ENCODE measurements around the gene ARFRP1.
A peak's percentile ranks its signal among the peaks of the same experiment; 100 is the strongest.

ARFRP1 gene

GRCh38 chr20:63706027-63706695, 1.6 kb downstream of the ARFRP1 start:
- no peak for TF ChIP-seq CTCF (IDR thresholded peaks at IDR 0.05; ENCODE audit: control extremely low read depth, extremely low read depth, low read depth, missing control alignments)
- no peak for DNase-seq (ENCODE audit: extremely low spot score)
- ChIA-PET CTCF (interaction anchor here (1.2 to 4.2 kb wide), 5 partner anchors 16 to 169 kb away, joined by 3 to 21 read pairs (median 4); partner anchors contain the start of genes LIME1 and PTK6), POLR2A (interaction anchor here (0.6 kb wide), 1 partner anchor 18 kb away, joined by 8 read pairs; no protein-coding TSS in a partner anchor)

GRCh38 chr20:63705232-63706026, 2.3 kb downstream of the ARFRP1 start:
- TF ChIP-seq CTCF (IDR thresholded peaks at IDR 0.05; ENCODE audit: control extremely low read depth, extremely low read depth, low read depth, missing control alignments), result no peak
- CTCF ChIA-PET, result interaction anchor here (1.0 to 4.2 kb wide), 4 partner anchors 17 to 168 kb away, joined by 3 to 21 read pairs (median 4); partner anchors contain the start of genes PTK6 and TPD52L2
- POLR2A ChIA-PET, result no interaction called here
- DNase-seq (ENCODE audit: extremely low spot score), result peak; percentile 11

- no peak for DNase-seq (ENCODE audit: extremely low spot score)
- POLR2A ChIA-PET, result no interaction called here
- CTCF ChIA-PET, result interaction anchor here (1.0 to 1.1 kb wide), 2 partner anchors 160 to 167 kb away, joined by 3 read pairs; partner anchors contain the start of gene TPD52L2
- TF ChIP-seq CTCF (IDR thresholded peaks at IDR 0.05; ENCODE audit: control extremely low read depth, extremely low read depth, low read depth, missing control alignments), result no peak
Measured at GRCh38 chr20:63704749-63705117, 3.0 kb downstream of the ARFRP1 start.

GRCh38 chr20:63703976-63704748, 3.6 kb downstream of the ARFRP1 start:
- POLR2A ChIA-PET, result no interaction called here
- CTCF ChIA-PET, result interaction anchor here (1.0 to 1.1 kb wide), 2 partner anchors 161 to 167 kb away, joined by 3 read pairs; partner anchors contain the start of gene TPD52L2
- DNase-seq (ENCODE audit: extremely low spot score), result peak; percentile 5
- no peak for TF ChIP-seq CTCF (IDR thresholded peaks at IDR 0.05; ENCODE audit: control extremely low read depth, extremely low read depth, low read depth, missing control alignments)

- CTCF ChIA-PET, result interaction anchor here (1.1 kb wide), 1 partner anchor 166 kb away, joined by 3 read pairs; no protein-coding TSS in a partner anchor
- no peak for DNase-seq (ENCODE audit: extremely low spot score)
- POLR2A ChIA-PET, result no interaction called here
- TF ChIP-seq CTCF (IDR thresholded peaks at IDR 0.05; ENCODE audit: control extremely low read depth, extremely low read depth, low read depth, missing control alignments), result no peak
Measured at GRCh38 chr20:63703471-63703975, 4.3 kb downstream of the ARFRP1 start.

Data from GM10248 (cell line).